MM.1S (cell line): ENCODE data around the gene IQGAP1.

Source experiments
- DNase-seq: peaks from one replicate; pipeline ENCODE4 v3.0.0-alpha.2; 2015
- H2AFZ ChIP-seq: fragments of 300-600 bp; sonication (generic); 2 replicates; pipeline ENCODE4 v1.6.0; 2016; ENCODE audit warnings: antibody characterized with exemption, low read length
- H3F3A ChIP-seq: fragments of 300-600 bp; sonication (generic); 2 replicates; pipeline ENCODE4 v1.6.1; 2016; ENCODE audit warnings: mild to moderate bottlenecking, antibody characterized with exemption, low read length, moderate library complexity, mixed read lengths; ENCODE audit not compliant: insufficient read depth
- H3K27ac ChIP-seq: fragments of 300-600 bp; sonication (generic); 2 replicates; pipeline ENCODE4 v1.5.1; 2016; ENCODE audit warnings: mild to moderate bottlenecking, low read length
- H3K27me3 ChIP-seq: fragments of 300-600 bp; sonication (generic); replicated peaks from 2 replicates; pipeline ENCODE4 v1.6.0; 2016; ENCODE audit warnings: low read length; ENCODE audit not compliant: insufficient read depth
- H3K36me3 ChIP-seq: fragments of 300-600 bp; sonication (generic); replicated peaks from 2 replicates; pipeline ENCODE4 v1.6.1; 2016; ENCODE audit warnings: mild to moderate bottlenecking, low read length, mixed read lengths; ENCODE audit not compliant: insufficient read depth
- H3K4me1 ChIP-seq: fragments of 300-600 bp; sonication (generic); 2 replicates; pipeline ENCODE4 v1.6.1; 2016; ENCODE audit warnings: low read length, mixed read lengths
- H3K4me2 ChIP-seq: fragments of 300-600 bp; sonication (generic); 2 replicates; pipeline ENCODE4 v1.6.0; 2016; ENCODE audit warnings: low read depth, low read length
- H3K4me3 ChIP-seq: fragments of 300-600 bp; sonication (generic); 2 replicates; pipeline ENCODE4 v1.5.1; 2016; ENCODE audit warnings: low read length, mixed read lengths
- H3K79me2 ChIP-seq: fragments of 300-600 bp; sonication (generic); 2 replicates; pipeline ENCODE4 v1.6.1; 2016; ENCODE audit warnings: mixed run types, low read length, mixed read lengths
- H3K9ac ChIP-seq: fragments of 300-600 bp; sonication (generic); 2 replicates; pipeline ENCODE4 v1.6.1; 2016; ENCODE audit warnings: low read length, mixed read lengths
- H3K9me2 ChIP-seq: fragments of 300-600 bp; sonication (generic); replicated peaks from 2 replicates; pipeline ENCODE4 v1.6.1; 2016; ENCODE audit warnings: mild to moderate bottlenecking, low read length, mixed read lengths; ENCODE audit not compliant: insufficient read depth
- H3K9me3 ChIP-seq: fragments of 300-600 bp; sonication (generic); replicated peaks from 2 replicates; pipeline ENCODE4 v1.6.1; 2016; ENCODE audit warnings: mild to moderate bottlenecking, low read length, mixed read lengths; ENCODE audit not compliant: insufficient read depth
- H4K20me1 ChIP-seq: fragments of 300-600 bp; sonication (generic); 2 replicates; pipeline ENCODE4 v1.6.1; 2016; ENCODE audit warnings: mild to moderate bottlenecking, low read length, moderate library complexity, mixed read lengths; ENCODE audit not compliant: insufficient read depth
- EZH2 ChIP-seq: fragments of 300-600 bp; sonication (generic); optimal IDR thresholded peaks from 2 replicates; pipeline ENCODE3; 2017; ENCODE audit warnings: low read depth, mild to moderate bottlenecking, antibody characterized with exemption, low read length, mixed read lengths
- EZH2phosphoT487 ChIP-seq: fragments of 300-600 bp; sonication (generic); IDR thresholded peaks from 2 replicates; pipeline ENCODE4 v1.6.1; 2018; ENCODE audit warnings: antibody characterized with exemption, low read length
- TF ChIP-seq, protein P1 (sequence below): fragments of 300-600 bp; sonication (generic); IDR thresholded peaks from 2 replicates; pipeline ENCODE4 v1.5.1; 2016; ENCODE audit warnings: antibody characterized with exemption, low read length, mixed read lengths

The IQGAP1 gene

DNA sequence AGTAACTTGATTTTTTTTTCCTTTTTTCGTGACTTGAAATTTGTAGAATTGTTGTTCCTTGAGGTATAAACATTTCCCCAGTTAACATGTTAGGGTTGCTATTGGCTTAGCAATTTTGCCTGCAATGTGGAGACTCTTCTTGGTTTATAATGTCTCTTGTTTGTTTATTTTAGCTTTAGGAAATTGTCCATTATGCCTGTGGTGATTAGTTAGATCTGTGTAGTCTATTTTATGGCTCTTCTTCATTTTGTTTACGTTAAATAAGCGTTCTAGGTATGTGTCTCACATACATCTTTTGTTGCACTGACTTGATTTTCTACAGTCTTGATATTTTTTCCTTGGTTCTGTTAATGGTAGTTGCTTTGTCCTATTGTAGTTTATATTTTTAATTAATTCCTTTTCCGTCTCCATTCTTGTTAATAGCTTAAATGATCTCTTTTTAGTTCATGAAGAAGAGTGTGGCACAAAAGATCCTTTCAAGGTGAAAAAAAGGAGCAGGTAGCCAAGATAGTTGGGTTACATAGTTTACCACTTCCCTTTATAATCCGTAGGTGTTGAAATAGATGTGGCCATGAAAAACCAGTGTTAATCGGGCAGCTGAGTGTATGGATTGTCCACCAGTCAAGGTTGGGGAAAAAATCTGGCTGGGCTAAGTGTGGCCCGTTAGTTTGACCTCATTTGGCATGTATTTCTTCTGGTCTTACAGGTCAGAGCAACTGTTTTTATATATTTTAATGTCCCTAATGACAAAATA lies 12.1 kb downstream of the IQGAP1 start:
- no peaks in the 10 kb centered on the region for H3K9me2 ChIP-seq
- H3K79me2 ChIP-seq: peaks cover 97% of the 10 kb centered on the region
- no peaks in the 10 kb centered on the region; the same call in 1 of the 2 replicates for H3K36me3 ChIP-seq
- TF ChIP-seq, protein P1, sequence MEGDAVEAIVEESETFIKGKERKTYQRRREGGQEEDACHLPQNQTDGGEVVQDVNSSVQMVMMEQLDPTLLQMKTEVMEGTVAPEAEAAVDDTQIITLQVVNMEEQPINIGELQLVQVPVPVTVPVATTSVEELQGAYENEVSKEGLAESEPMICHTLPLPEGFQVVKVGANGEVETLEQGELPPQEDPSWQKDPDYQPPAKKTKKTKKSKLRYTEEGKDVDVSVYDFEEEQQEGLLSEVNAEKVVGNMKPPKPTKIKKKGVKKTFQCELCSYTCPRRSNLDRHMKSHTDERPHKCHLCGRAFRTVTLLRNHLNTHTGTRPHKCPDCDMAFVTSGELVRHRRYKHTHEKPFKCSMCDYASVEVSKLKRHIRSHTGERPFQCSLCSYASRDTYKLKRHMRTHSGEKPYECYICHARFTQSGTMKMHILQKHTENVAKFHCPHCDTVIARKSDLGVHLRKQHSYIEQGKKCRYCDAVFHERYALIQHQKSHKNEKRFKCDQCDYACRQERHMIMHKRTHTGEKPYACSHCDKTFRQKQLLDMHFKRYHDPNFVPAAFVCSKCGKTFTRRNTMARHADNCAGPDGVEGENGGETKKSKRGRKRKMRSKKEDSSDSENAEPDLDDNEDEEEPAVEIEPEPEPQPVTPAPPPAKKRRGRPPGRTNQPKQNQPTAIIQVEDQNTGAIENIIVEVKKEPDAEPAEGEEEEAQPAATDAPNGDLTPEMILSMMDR: no peak
- no peak for TF ChIP-seq EZH2phosphoT487
- TF ChIP-seq EZH2: no peak
- H3K27ac ChIP-seq: peak overlapping the region; percentile 94
- H3K4me2 ChIP-seq: peak overlapping the region; percentile 76
- DNase-seq: no peak
- no peaks in the 10 kb centered on the region for H4K20me1 ChIP-seq
- no peak overlapping the region for H2AFZ ChIP-seq
- H3K4me3 ChIP-seq: peak overlapping the region; percentile 46
- H3K9me3 ChIP-seq: no peaks in the 10 kb centered on the region
- H3K9ac ChIP-seq: peak overlapping the region; percentile 77
- H3K27me3 ChIP-seq: no peaks in the 10 kb centered on the region
- peaks cover 11% of the 10 kb centered on the region for H3F3A ChIP-seq
- H3K4me1 ChIP-seq: peaks cover 23% of the 10 kb centered on the region

DNA sequence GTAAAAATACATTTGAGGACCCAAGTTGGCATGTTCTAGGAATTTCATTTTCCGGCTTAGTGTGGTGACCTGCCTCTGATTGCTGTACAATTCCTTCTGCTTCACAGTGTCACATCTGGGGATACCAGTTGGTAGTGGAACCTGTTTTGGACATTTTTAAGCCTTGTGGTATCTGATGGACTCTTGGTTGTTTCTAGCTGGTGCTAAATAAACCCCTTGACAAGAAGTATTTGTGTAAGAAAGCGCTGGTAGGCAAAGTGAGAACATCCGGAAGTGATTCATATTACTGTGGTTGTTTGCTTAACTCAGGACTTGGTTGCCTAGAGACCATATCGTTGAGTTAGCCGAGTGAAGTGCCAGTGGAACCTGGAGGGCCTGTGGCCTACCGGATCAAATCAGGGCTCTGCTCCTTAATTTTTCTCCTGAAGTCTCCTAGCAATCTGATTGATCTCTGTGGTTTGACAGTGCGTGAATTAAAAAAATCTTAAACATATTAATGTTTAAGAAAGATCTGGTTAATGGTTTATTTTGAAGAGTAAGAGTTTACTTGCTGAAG lies 12.8 kb downstream of the IQGAP1 start:
- H3K4me3 ChIP-seq: peak overlapping the region; percentile 46
- H3F3A ChIP-seq: peaks cover 11% of the 10 kb centered on the region
- H3K27ac ChIP-seq: peak overlapping the region; percentile 94
- H3K9ac ChIP-seq: peak overlapping the region; percentile 77
- H3K36me3 ChIP-seq: no peaks in the 10 kb centered on the region; the same call in 1 of the 2 replicates
- no peaks in the 10 kb centered on the region for H4K20me1 ChIP-seq
- DNase-seq: peak; percentile 90
- H3K9me2 ChIP-seq: no peaks in the 10 kb centered on the region
- H3K9me3 ChIP-seq: no peaks in the 10 kb centered on the region
- peak overlapping the region; percentile 76 for H3K4me2 ChIP-seq
- H3K4me1 ChIP-seq: peaks cover 23% of the 10 kb centered on the region
- H3K79me2 ChIP-seq: peaks cover 97% of the 10 kb centered on the region
- H2AFZ ChIP-seq: no peak overlapping the region
- TF ChIP-seq, protein P1: no peak
- TF ChIP-seq EZH2phosphoT487 (no peak), EZH2 (no peak)
- H3K27me3 ChIP-seq: no peaks in the 10 kb centered on the region

DNA sequence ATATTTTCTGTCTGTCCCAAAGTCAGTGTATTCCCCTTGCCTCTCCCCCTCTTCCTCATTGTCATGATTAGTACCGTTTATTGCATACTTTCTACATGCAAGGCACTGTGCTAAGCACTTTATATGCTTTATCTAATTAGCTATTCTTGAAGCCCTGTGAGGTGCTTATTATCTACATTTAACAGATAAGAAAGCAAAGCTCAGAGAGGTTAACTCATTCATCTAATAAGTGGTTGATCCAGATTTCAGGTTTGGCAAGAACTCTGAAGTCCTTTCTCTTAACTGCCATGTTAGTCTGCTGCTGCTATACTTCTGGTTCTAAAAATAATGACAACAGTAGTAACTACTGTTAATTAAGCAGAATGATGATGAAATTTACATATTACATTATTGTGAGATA lies 13.5 kb downstream of the IQGAP1 start:
- Histone ChIP-seq H3K4me2 (peak overlapping the region; percentile 76), H4K20me1 (no peaks in the 10 kb centered on the region), H3K9ac (peak overlapping the region; percentile 63), H3F3A (peaks cover 11% of the 10 kb centered on the region), H3K4me1 (peaks cover 23% of the 10 kb centered on the region), H3K27me3 (no peaks in the 10 kb centered on the region), H3K9me3 (no peaks in the 10 kb centered on the region), H2AFZ (no peak overlapping the region), H3K27ac (peak overlapping the region; percentile 94; the same call in 1 of the 2 replicates), H3K9me2 (no peaks in the 10 kb centered on the region), H3K79me2 (peaks cover 97% of the 10 kb centered on the region), H3K36me3 (no peaks in the 10 kb centered on the region; the same call in 1 of the 2 replicates), H3K4me3 (no peak overlapping the region)
- no peak for TF ChIP-seq EZH2
- TF ChIP-seq EZH2phosphoT487: no peak
- TF ChIP-seq, protein P1: no peak
- DNase-seq: no peak
